Stimulated activated CD8-positive, alpha-beta memory T cell treated with anti-CD3 and anti-CD28 coated beads, Interleukin-12 subunit alpha, Interleukin-12 subunit beta, amount 100 ng/mL, for 24 hours (primary cell): ENCODE measurements around the gene RRAD.

ENCODE experiments used
- DNase-seq: peaks from one replicate; pipeline ENCODE4 v3.0.0-alpha.2; 2020; ENCODE audit errors: extremely low read depth

RRAD gene

DNA sequence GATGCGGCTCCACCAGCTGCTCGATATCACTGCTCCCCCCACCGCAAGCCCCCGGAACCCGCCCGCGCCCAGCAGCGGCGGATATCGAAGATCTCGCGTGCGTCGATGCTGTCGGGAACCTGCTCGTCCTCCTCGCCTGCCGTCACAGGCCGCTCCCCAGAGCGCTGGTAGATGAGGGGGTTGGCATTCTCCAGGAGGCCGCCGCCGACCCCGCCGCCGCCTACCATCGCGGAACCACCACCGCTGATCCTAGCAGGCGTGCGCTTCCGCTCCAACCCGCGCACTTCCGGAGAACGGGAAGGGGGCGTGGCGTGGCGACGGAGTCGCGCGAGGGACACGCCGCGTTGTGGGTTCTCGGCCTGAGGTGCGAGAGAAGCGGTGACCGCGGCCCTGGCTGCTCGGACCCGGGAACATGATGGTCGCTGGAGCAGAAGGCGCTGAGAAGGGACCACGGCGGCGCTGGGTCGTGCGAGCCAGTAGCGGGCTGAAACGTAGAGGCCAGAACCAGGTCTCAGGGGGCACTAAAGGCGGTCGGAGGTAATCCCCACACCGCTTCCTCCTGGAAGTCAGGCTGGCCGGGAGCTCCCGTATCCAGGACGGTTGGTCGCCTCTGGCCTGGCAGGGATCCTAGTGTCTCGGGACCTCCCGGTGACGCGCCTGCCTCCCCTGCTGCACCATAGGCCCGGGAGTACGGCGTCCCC, 9.0 kb upstream of the RRAD start, which contains the start of gene CIAO2B:
CIAO2B (minus strand) TSS at position 265 of the 701 bp plus-strand sequence; CDS start at position 227, 38 bp downstream.
- peak; percentile 70 for DNase-seq

GRCh38 chr16:66933776-66934137, 8.4 kb upstream of the RRAD start:
- no peak for DNase-seq

DNA sequence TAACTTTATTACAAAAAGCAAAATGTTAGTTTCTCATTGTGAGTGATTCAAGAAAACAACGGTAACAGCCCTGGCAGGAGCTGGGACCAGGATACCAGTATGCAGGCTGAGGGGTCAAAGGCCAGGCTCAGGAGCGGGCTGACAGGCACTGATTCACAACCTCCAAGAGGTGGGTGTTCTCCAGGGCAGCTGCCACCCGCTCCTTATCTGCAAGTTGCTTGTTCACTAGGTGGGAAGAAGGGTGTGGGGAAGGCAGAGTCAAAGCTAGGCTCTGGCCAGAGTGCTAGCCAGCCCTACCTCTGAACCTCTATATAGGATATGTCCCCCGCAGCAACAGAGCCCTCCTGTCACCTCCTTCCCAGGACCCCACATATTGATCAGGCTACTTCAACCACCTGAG, 6.7 kb upstream of the RRAD start:
- no peak for DNase-seq

DNA sequence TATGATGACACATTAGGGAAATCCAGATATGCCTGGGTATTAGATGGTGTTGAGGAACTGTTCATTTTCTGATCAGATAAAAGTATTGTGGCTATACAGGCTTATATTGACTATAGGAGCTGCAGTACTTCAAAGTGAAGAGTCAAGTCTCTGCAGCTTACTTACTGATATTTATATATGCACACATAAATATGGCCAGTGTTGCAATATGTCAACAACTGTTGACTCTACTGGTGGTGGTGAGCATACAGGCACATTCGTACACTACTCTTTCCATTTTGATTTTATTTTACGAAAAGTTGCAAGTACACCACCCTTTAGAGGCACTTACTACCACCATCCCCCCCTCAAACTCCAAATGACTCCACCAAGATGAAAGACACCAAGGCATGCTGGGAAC, 6.3 kb upstream of the RRAD start:
- DNase-seq, result no peak

DNA sequence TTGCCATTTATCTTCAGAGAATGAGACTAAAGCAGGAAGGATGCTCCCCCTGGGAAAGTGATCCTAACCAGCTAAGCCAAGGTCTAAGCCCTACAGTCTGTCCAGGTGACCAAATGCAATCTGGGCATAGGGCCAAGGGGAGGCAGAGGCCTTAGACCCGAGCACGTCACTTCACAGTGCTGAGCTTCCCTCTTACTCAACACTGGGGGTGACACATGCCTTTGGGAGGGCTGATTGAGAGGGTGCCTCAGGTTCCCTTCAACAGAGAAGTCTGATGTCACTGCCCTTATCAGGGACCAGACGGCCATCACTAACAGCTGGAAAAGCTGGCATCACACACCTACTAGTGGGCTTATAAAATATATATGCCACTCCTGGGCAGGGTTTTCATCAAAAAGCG, 4.9 kb upstream of the RRAD start:
- DNase-seq, result no peak

DNA sequence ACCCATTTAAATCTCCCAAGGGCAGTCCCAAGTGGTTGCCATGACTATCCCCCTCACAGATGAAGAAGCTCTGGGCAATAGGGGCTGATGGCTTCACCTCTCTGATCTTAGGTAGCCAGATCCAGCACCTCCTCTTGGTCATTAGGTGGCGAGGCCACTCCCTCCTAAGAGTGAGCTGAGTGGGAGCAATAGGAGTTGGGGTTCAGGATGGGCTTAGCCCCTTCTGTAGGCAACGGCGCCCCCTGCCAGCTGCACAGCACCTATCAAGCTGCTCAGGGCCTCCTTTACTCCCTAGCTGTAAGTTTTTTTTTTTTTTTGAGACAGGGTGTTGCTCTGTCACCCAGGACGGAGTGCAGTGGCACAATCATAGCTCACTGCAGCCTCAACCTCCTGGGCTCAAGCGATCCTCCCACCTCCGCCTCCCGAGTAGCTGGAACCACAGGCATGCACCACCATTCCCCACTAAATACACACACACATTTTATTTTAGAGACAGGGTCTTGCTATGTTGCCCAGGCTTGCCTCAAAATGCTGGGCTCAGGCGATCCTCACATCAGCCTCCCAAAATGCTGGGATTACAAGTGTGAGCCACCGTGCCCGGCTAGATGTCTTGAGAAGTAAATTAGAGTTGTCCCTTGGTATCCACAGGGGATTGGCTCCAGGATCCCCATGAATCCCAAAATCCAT, 3.5 kb upstream of the RRAD start:
- no peak for DNase-seq

GRCh38 chr16:66927918-66928649, 2.7 kb upstream of the RRAD start:
- DNase-seq, result no peak

- no peak for DNase-seq
Observed at GRCh38 chr16:66926961-66927436, 1.7 kb upstream of the RRAD start.

DNA sequence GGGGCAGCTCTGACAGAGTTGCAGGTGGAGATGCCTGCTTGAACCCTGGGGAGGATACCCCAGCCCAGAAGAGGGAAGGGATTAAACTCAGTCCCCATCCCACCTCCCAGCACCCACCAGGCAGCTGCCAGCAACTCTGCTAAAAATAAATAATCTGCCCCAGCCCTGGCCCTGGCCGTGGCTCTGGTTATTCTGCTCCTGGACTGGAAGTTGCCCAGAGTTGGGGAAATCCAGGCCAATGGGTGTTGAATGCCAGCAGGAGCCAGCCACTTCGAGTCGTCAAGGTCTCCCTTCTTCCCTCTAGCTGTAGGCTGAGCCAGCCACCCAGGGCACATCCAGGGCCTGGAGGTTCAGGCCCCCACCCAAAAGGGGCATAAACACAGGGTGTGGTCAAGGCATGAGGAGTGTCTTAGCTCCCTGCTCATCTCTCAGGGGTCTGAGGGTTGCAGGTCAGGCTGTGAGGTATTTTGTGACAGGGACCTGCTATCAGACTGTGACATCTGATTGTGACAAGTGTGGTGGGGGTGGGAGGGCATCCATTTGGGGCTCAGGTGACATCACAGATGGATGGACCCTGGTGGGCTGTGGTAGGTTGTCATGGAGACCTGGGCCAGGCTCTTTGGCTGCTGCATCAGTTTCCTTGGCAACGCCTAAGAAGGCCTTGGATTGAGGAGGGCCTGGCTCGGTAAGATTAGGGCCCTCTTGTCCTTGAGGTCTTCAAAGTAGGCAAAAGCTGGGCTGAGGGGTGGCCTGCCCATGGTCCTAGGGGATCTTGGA, 1.0 kb upstream of the RRAD start:
- DNase-seq, result no peak

DNA sequence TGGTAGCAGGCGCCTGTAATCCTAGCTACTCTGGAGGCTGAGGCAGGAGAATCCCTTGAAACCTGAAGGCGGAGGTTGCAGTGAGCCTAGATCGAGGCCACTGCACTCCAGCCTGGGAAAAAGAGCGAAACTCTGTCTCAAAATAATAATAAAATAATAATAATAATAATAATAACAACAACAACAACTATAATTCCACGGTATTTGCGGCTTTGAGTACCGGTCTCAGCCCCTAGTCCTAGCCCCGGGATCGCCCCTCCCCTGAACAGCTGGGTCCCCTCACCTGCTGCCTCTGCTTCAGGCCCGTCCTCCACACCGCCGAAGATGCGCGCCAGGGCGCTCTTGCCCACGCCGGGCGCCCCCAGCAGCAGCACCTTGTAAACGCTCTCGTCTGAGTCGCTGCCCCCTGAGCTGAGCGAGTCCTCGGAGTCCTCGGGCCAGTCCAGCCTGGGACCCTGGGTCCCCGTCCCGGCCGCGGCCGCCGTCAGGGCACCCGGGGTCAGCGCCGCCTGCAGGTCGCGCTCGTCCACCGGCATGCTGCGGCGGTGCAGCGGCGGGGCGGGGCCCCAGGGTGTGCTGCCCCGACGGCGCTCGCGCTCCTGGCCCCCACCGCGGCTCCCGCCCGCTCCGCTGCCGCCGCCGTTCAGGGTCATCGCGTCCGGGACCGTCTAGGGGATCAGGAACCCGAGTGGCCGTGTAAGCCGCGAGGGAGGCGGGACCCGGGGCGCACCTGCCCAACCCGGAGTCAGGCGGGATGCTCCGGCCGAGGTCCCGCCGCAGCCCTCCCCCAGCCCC, 611 bp downstream of the RRAD start:
- no peak for DNase-seq

DNA sequence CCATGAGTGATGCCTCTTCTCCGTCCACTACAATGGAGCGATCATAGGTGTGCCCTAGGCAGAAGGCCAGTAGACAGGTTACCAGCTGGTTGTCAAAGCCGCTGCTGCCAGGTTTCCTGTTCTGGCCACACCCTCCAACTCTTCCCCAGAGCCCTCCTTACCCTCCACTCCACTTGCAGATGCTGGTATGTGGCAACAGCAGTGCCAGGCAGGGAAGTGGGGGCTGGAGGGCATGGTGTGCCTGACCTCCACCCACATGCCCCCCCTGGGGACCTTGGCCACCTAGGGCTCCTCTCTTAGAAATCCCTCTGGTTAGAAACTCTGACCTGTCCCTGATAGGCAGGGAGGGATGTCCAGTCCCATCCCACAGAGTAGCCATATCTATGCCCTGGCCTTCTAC, 1.5 kb downstream of the RRAD start:
- DNase-seq, result no peak

DNA sequence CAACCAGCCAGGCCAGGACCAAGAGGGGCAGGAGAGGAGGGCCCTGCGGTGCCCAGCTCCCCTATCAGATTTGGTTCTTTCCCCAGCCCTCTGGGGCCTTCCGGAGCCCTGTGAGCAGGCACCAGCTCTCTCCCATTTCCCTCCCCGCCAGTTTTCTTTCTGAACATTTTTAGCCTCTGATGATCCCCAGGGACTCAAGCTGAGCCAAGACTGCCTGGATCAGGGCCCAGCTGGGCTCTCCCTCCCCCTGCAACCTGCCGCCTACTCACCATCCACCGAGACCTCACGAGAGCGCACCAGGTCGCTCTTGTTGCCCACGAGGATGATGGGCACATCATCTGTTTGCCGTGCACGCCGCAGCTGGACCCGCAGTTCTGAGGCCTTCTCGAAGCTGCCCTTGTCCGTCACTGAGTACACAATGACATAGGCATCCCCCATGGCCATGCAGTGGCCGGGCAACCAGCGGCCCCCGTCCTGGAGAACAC, 2.0 kb downstream of the RRAD start:
- DNase-seq, result no peak

- no peak for DNase-seq
Observed at GRCh38 chr16:66921729-66922450, 3.4 kb downstream of the RRAD start.

DNA sequence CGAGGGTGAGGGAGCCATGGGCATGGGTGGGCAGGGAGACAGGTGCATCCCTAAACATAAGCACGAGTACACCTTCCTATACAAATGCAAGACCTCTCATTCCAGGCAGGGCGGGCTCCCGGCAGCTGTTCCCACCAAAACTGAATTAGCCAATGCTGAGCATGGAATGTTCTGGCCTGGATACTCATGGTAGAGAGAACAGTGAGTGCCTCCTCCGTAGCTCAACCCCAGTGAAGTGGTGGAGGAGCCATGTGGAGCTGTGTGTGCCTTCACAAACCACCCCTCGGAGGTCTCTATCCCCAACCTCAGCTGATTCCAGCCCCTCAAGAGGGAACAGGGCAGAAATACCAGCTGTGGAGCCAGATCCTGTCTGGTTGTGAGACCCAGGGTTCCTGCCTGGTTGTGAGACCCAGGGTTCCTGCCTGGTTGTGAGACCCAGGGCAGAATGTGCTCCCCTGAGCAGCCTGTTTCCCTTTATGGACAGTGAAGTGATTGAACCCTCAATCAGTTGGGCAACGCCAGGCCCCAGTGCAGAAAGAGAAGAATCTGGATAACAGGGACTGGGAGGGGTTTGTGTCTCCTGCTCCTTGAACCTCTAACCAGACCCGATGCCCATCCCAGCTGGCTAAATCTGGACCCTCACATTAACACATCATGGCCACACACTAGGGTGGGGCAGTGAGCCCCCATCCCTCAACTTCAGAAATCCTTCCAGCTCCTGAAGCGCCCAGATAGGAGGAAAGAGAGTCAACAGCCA, 4.2 kb downstream of the RRAD start:
- no peak for DNase-seq

- no peak for DNase-seq
Observed at GRCh38 chr16:66920299-66920590, 5.1 kb downstream of the RRAD start.

GRCh38 chr16:66919569-66920298, 5.6 kb downstream of the RRAD start:
- no peak for DNase-seq

DNA sequence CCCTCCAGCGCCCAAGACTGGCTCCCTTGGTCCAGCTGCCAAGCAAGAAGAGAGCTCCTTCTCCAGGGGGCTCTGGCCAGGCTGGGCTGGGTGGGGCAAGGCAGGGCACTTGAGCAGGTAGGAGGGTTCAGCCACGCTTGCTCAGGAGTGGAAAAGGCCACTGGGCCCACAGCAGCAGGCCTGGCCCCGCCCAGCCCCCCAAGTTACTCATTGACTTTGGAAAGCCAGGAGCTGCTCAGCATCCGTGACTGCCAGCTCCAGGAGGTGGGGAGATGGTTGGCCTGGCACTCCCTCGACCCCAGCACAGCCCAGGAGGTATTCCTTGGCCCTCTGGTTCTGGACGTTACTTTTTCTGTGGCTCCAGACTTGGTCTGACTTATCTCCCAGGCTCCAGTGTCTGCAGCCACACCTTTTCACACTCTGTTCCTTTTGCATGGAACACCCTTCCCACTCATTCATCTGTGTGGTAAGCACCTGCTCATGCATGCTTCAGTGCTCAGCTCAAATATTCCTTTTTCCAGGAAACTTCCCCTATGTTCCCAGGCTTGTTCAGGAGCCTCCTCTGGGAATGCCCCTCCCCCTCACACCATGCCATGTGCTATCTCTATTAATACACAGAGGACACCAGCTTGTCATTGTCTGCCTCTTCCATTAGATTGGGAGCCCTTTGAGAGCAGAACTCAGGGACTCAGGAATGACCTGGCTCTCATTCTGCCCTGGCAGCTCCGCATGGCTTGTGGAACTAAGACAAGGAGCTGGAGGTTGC, 6.3 kb downstream of the RRAD start, which contains the start of gene CDH16:
CDH16 (minus strand) TSS at position 83 of the 766 bp plus-strand sequence. CDS start 820 bp downstream, outside the sequence.
- DNase-seq, result no peak

GRCh38 chr16:66918355-66918754, 7.0 kb downstream of the RRAD start:
- no peak for DNase-seq
